ENCODE results near the gene SOX2. TPM values are rescaled to one million over a fixed set of nuclear protein-coding genes. Genes with fewer than 3 reads are reported as not detected.

SOX2 gene
- total and polyA plus RNA-seq, 2 of the 13 experiments (the other 11 are each of a cell fraction or from before 2014, with no cell fraction given), result not detected

- ChIA-PET POLR2A (no interaction called here), CTCF (ENCODE audit: low intra/inter-chr PET ratio, low total read pairs) (no interaction called here)
- H3K4me1 ChIP-seq (ENCODE audit: insufficient read depth, low read length), result peaks cover 13% of the 10 kb centered on the region
- no peaks in the 10 kb centered on the region for H3K79me2 ChIP-seq (ENCODE audit: insufficient read depth, low read length)
- no TSS peak for BruUV-seq (replicated peaks)
- H3K36me3 ChIP-seq (replicated peaks in 1 of 2; ENCODE audit: control insufficient read depth in 1 of 2, insufficient read depth in 2 of 2, low read length in 2 of 2), result no peaks in the 10 kb centered on the region
- DNase-seq (ENCODE audit: low spot score), result no peak
- peaks cover 0 to 26% of the 10 kb centered on the region in 2 experiments; a peak in 3 of 5 replicates for H3K27me3 ChIP-seq (ENCODE audit: control insufficient read depth in 1 of 2, insufficient read depth in 2 of 2, low read length in 2 of 2)
- no peaks in the 10 kb centered on the region for H3K9me3 ChIP-seq (ENCODE audit: low read length)
- H3K4me3 ChIP-seq (replicated peaks in 1 of 3; ENCODE audit: insufficient read depth in 1 of 3, low read depth in 2 of 3, low read length in 3 of 3), result no peak overlapping the region
- intact Hi-C loops (cut with micrococcal nuclease; ENCODE audit: unreplicated experiment), result no loop called here
- in situ Hi-C loops (cut with HindIII; ENCODE audit: extremely low pct_ligation_motif_present, low pct_unique_long_range_greater_than_20kb), result no loop called here
- H3K9ac ChIP-seq (ENCODE audit: insufficient read depth, low read depth, low read length), result no peak overlapping the region
- WGBS (ENCODE audit: low lambda C conversion rate), result 12% methylated on average over 16 of the region's 24 CpGs
- TF ChIP-seq ZNF784 (CRISPR knock-in tag; IDR thresholded peaks at IDR 0.05; ENCODE audit: borderline replicate concordance) (no peak), RBM22 (optimal IDR thresholded peaks at IDR 0.05; ENCODE audit: low read length) (no peak), NFIB (CRISPR knock-in tag; IDR thresholded peaks at IDR 0.05; ENCODE audit: borderline replicate concordance) (no peak), KAT8 (CRISPR knock-in tag; IDR thresholded peaks at IDR 0.05) (no peak)
- no peak overlapping the region for H3K27ac ChIP-seq (ENCODE audit: extremely low read length, insufficient read depth, low read length)
- H2AFZ ChIP-seq (ENCODE audit: low read length), result no peak overlapping the region
- FAIRE-seq, result no peak
- H3K4me2 ChIP-seq (ENCODE audit: low read depth, low read length), result peak overlapping the region; percentile 15; the same call in 1 of the 2 replicates
- H4K20me1 ChIP-seq (ENCODE audit: insufficient read depth, low read length), result no peaks in the 10 kb centered on the region
- no peak for ATAC-seq
These were observed 15.8 kb downstream of the SOX2 start for GRCh38 chr3:181727341-181728032.

- no peak overlapping the region for H3K4me3 ChIP-seq (replicated peaks in 1 of 3; ENCODE audit: insufficient read depth in 1 of 3, low read depth in 2 of 3, low read length in 3 of 3)
- DNase-seq (ENCODE audit: low spot score), result peak; percentile 11
- no peak for FAIRE-seq
- intact Hi-C loops (cut with micrococcal nuclease; ENCODE audit: unreplicated experiment), result no loop called here
- H4K20me1 ChIP-seq (ENCODE audit: insufficient read depth, low read length), result no peaks in the 10 kb centered on the region
- POLR2A ChIA-PET, result no interaction called here
- no peaks in the 10 kb centered on the region for H3K9me3 ChIP-seq (ENCODE audit: low read length)
- H3K36me3 ChIP-seq (replicated peaks in 1 of 2; ENCODE audit: control insufficient read depth in 1 of 2, insufficient read depth in 2 of 2, low read length in 2 of 2), result no peaks in the 10 kb centered on the region
- CTCF ChIA-PET (ENCODE audit: low intra/inter-chr PET ratio, low total read pairs), result no interaction called here
- 15% methylated on average over 10 of the region's 10 CpGs for WGBS (ENCODE audit: low lambda C conversion rate)
- no peak overlapping the region for H2AFZ ChIP-seq (ENCODE audit: low read length)
- H3K27ac ChIP-seq (ENCODE audit: extremely low read length, insufficient read depth, low read length), result no peak overlapping the region
- in situ Hi-C loops (cut with HindIII; ENCODE audit: extremely low pct_ligation_motif_present, low pct_unique_long_range_greater_than_20kb), result no loop called here
- no peak overlapping the region for H3K9ac ChIP-seq (ENCODE audit: insufficient read depth, low read depth, low read length)
- no TSS peak for BruUV-seq (replicated peaks)
- H3K4me1 ChIP-seq (ENCODE audit: insufficient read depth, low read length), result peaks cover 13% of the 10 kb centered on the region
- ATAC-seq, result no peak; the same call in 2 of the 3 replicates
- peaks cover 0 to 26% of the 10 kb centered on the region in 2 experiments; a peak in 3 of 5 replicates for H3K27me3 ChIP-seq (ENCODE audit: control insufficient read depth in 1 of 2, insufficient read depth in 2 of 2, low read length in 2 of 2)
- H3K79me2 ChIP-seq (ENCODE audit: insufficient read depth, low read length), result no peaks in the 10 kb centered on the region
- no peak overlapping the region; the same call in 1 of the 2 replicates for H3K4me2 ChIP-seq (ENCODE audit: low read depth, low read length)
- TF ChIP-seq CCAR2 (optimal IDR thresholded peaks at IDR 0.05; ENCODE audit: low read depth, low read length), result no peak
- TF ChIP-seq FOXP1 (IDR thresholded peaks at IDR 0.05), result no peak
- peak; percentile 46; the same call in 1 of the 2 replicates for TF ChIP-seq FOXP1 (CRISPR knock-in tag; IDR thresholded peaks at IDR 0.05)
- TF ChIP-seq FOXP4 (CRISPR knock-in tag; IDR thresholded peaks at IDR 0.05), result peak; percentile 37
- peak; percentile 60; the same call in 1 of the 2 replicates for TF ChIP-seq TCF7L2 (IDR thresholded peaks at IDR 0.05; ENCODE audit: low read depth, low read length)
- TF ChIP-seq ZNF24 (IDR thresholded peaks at IDR 0.05), result no peak
- TF ChIP-seq ARID3A (IDR thresholded peaks at IDR 0.05; ENCODE audit: low read depth, low read length), result 0 out of 2 replicates have a peak, but pooled peaks have one; percentile 15
These were observed 17.0 kb downstream of the SOX2 start for GRCh38 chr3:181728470-181729340.
